Measurements from ENCODE around the gene ZDHHC19. TPM values are rescaled to one million over a fixed set of nuclear protein-coding genes. Genes with fewer than 3 reads are reported as not detected.
"Not testable (repeated sequence)": the region's sequence is repeated elsewhere in the genome, so short reads cannot be mapped to it uniquely, and the experiment has no call there.

Gene ZDHHC19
- total and polyA plus RNA-seq, 8 donors = 0.38 to 2.7 TPM; not detected in 6

- H3K36me3 ChIP-seq = no peaks in the 10 kb centered on the region
- peak in 1 of 2 donors; percentile 55 for DNase-seq
- WGBS, 5 donors = 15 to 32% (median 20%) methylated on average over 20 to 35 of the region's 70 CpGs
- peaks cover 0 to 4% (median 0%) of the 10 kb centered on the region in 4 donors for H3K9me3 ChIP-seq
- peaks cover 0 to 31% (median 3%) of the 10 kb centered on the region in 3 donors for H3K27me3 ChIP-seq
- TF ChIP-seq CTCF (IDR thresholded peaks at IDR 0.05) (no peak), POLR2AphosphoS5 (IDR thresholded peaks at IDR 0.05) (no peak), POLR2A (IDR thresholded peaks at IDR 0.05) (no peak), EP300 (IDR thresholded peaks at IDR 0.05) (no peak)
- intact Hi-C loops (cut with DNase I; ENCODE audit: low total_unique reads) = no loop called here
- no peak overlapping the region for H3K27ac ChIP-seq
- peak overlapping the region; percentile 38 to 49 (median 44) for H3K4me3 ChIP-seq
- peaks cover 0 to 26% (median 8%) of the 10 kb centered on the region in 4 donors for H3K4me1 ChIP-seq
Observed at GRCh38 chr3:196207159-196207832, 3.9 kb downstream of the ZDHHC19 start.

GRCh38 chr3:196205442-196206205, 5.6 kb downstream of the ZDHHC19 start:
- H3K36me3 ChIP-seq; DNase-seq; H3K4me3 ChIP-seq; intact Hi-C loops (cut with DNase I; ENCODE audit: low total_unique reads); H3K9me3 ChIP-seq; H3K27ac ChIP-seq: not testable (repeated sequence)
- whole genome bisulfite sequencing, 5 donors = 81 to 89% (median 88%) methylated on average over 9 of the region's 9 CpGs
- Histone ChIP-seq H3K27me3 (peaks cover 0 to 32% (median 3%) of the 10 kb centered on the region in 3 donors), H3K4me1 (peaks cover 0 to 29% (median 8%) of the 10 kb centered on the region in 4 donors)

- intact Hi-C loops (cut with DNase I; ENCODE audit: low total_unique reads) = no loop called here
- Histone ChIP-seq H3K27ac (no peak overlapping the region), H3K27me3 (peaks cover 0 to 32% (median 3%) of the 10 kb centered on the region in 3 donors), H3K36me3 (no peaks in the 10 kb centered on the region), H3K4me1 (peaks cover 0 to 29% (median 8%) of the 10 kb centered on the region in 4 donors), H3K9me3 (peaks cover 0 to 4% (median 0%) of the 10 kb centered on the region in 4 donors), H3K4me3 (no peak overlapping the region)
- no peak for DNase-seq
- 69 to 97% (median 86%) methylated on average over 3 of the region's 3 CpGs for WGBS, 5 donors
- TF ChIP-seq EP300 (IDR thresholded peaks at IDR 0.05) (no peak), CTCF (IDR thresholded peaks at IDR 0.05) (no peak), POLR2AphosphoS5 (IDR thresholded peaks at IDR 0.05) (no peak), POLR2A (IDR thresholded peaks at IDR 0.05) (no peak)
Observed at GRCh38 chr3:196203846-196204245, 7.4 kb downstream of the ZDHHC19 start.

GRCh38 chr3:196202516-196202970, 8.7 kb downstream of the ZDHHC19 start:
- DNase-seq = peak in 1 of 2 donors; percentile 67
- WGBS, 5 donors = 34 to 65% (median 38%) methylated on average over 19 to 21 of the region's 21 CpGs
- H3K4me3 ChIP-seq = peak overlapping the region in 1 of 4 donors; percentile 9
- TF ChIP-seq CTCF (IDR thresholded peaks at IDR 0.05) = no peak
- peaks cover 0 to 23% (median 2%) of the 10 kb centered on the region in 4 donors for H3K4me1 ChIP-seq
- peak overlapping the region in 1 of 5 donors; percentile 26 for H3K27ac ChIP-seq
- H3K9me3 ChIP-seq = peaks cover 0 to 4% (median 0%) of the 10 kb centered on the region in 4 donors
- H3K36me3 ChIP-seq = no peaks in the 10 kb centered on the region
- H3K27me3 ChIP-seq = peaks cover 0 to 26% (median 3%) of the 10 kb centered on the region in 3 donors
- intact Hi-C loops (cut with DNase I; ENCODE audit: low total_unique reads) = no loop called here

All from stomach (tissue), 9 donors.